Ovary (tissue), 9 donors: ENCODE data around the gene PCSK5. TPM values are rescaled to one million over a fixed set of nuclear protein-coding genes. Genes with fewer than 3 reads are reported as not detected.

ENCODE experiments used
- DNase-seq, 5 donors: peaks; one replicate each; pipeline ENCODE4 v3.0.0-alpha.2; 2019 to 2020
- H3K27ac ChIP-seq, 2 donors: fragments of 200-600 bp; one replicate each; pipeline versions ENCODE4 v1.5.1 to v1.8.0; 2019 to 2022
- H3K27me3 ChIP-seq: fragments of 200-600 bp; one replicate; pipeline ENCODE4 v1.8.0; 2022
- H3K36me3 ChIP-seq: fragments of 200-600 bp; sonication (generic); one replicate; pipeline ENCODE4 v1.5.1; 2019
- H3K4me1 ChIP-seq: one replicate; pipeline ENCODE4 v1.8.1; 2013; ENCODE audit warnings: mild to moderate bottlenecking, moderate library complexity; ENCODE audit not compliant: insufficient read depth
- H3K4me3 ChIP-seq: fragments of 200-600 bp; sonication (generic); one replicate; pipeline ENCODE4 v1.5.1; 2017
- H3K9me3 ChIP-seq, 2 donors: fragments of 200-600 bp in 1 of 2; sonication (generic) in 1 of 2; one replicate each; pipeline versions ENCODE4 v1.5.1 to v1.8.1; 2013 to 2019; ENCODE audit warnings: mild to moderate bottlenecking in 1 of 2, moderate library complexity in 1 of 2
- EP300 ChIP-seq: sonication (generic); formaldehyde crosslinking; IDR thresholded peaks from one replicate; pipeline ENCODE4 v1.6.1; 2017; ENCODE audit warnings: antibody characterized with exemption
- POLR2A ChIP-seq: fragments of 450-650 bp; IDR thresholded peaks from one replicate; pipeline ENCODE4 v1.6.1; 2017; ENCODE audit warnings: antibody characterized with exemption, mild to moderate bottlenecking, moderate library complexity
- WGBS, 3 donors: extraction: QIAGEN DNeasy Blood & Tissue Kit in 1 of 3; methylation state at CpG; one replicate each; pipeline versions ENCODE4 v1.1.5 to v1.1.7; 2013 to 2017; 5-methylcytosine and 5-hydroxymethylcytosine counted together
- intact Hi-C, 4 donors: fragments of 100-400 bp; cut with DNase I; formaldehyde crosslinking; loops; one replicate each; pipeline versions ENCODE4 v1.11.0 to v1.15.1; 2022 to 2023
- polyA plus RNA-seq, 2 donors: library from polyadenylated mRNA; stranded (reverse); fragments of 200-250 nt in 1 of 2; fragments of 350-450 nt in 1 of 2; fragmentation: Illumina TruSeq in 1 of 2; extraction: RNeasy Lipid Tissue Mini Kit (QIAGEN cat#74804) in 1 of 2; gene quantifications; one replicate each; pipeline ENCODE4 v1.2.3, GENCODE V29; 2013 to 2014
- total RNA-seq, 7 donors: library from RNA; depleted of rRNA in 2 of 7; stranded (reverse); fragments of >200 nt in 2 of 7; fragmentation: NEBNext Ultra II Directional in 3 of 7; extraction: Animal tissue kit (Norgen Biotek cat#: 25700) in 3 of 7; gene quantifications; one replicate each; pipeline versions ENCODE4 v1.1.0 to v1.2.4, GENCODE V29; 2016 to 2023
- TF ChIP-seq, protein P1 (sequence below), 3 donors: fragments of 450-650 bp in 2 of 3; fragments of 200-600 bp in 1 of 3; IDR thresholded peaks; one replicate each; pipeline versions ENCODE4 v1.5.1 to v1.8.0; 2016 to 2022; ENCODE audit warnings: antibody characterized with exemption in 3 of 3, mild to moderate bottlenecking in 1 of 3
- donor health status: DM: no; HTN: no; CAD: no; lungs with moderate emphysema.
- donor health status: DM: no; HTN: no; CAD: no.
- donor health status: Bipolar disorder and iron deficiency.
- donor health status: DM: yes; HTN: yes; CAD: no.
- donor health status: DM: no; HTN: no; CAD: no.
- donor health status: DM: yes; HTN: yes; CAD: no.

PCSK5 gene
- total and polyA plus RNA-seq, 9 donors, result 12.7 to 41.8 (median 28.3) TPM

DNA sequence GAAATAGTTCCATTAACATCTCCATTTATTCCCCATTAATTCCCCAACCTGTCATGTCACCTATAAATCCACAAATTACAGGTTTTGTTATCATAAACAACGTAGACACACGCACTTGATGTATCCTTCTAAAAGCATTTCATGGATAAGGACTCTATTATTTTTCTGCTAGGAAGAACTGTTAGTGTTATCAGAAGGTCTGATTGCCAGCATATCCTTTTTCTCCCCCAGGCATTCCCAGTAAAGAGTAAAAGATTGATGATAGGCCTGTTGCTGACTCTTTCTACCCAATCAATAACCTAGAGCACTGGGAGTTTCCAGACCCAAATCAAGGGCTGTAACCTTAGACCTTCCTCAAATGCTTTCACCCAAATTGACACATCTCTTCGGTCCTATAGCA lies 442.9 kb downstream of the PCSK5 start:
- TF ChIP-seq EP300 (no peak), POLR2A (no peak)
- TF ChIP-seq, protein P1, sequence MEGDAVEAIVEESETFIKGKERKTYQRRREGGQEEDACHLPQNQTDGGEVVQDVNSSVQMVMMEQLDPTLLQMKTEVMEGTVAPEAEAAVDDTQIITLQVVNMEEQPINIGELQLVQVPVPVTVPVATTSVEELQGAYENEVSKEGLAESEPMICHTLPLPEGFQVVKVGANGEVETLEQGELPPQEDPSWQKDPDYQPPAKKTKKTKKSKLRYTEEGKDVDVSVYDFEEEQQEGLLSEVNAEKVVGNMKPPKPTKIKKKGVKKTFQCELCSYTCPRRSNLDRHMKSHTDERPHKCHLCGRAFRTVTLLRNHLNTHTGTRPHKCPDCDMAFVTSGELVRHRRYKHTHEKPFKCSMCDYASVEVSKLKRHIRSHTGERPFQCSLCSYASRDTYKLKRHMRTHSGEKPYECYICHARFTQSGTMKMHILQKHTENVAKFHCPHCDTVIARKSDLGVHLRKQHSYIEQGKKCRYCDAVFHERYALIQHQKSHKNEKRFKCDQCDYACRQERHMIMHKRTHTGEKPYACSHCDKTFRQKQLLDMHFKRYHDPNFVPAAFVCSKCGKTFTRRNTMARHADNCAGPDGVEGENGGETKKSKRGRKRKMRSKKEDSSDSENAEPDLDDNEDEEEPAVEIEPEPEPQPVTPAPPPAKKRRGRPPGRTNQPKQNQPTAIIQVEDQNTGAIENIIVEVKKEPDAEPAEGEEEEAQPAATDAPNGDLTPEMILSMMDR (IDR thresholded peaks at IDR 0.05), result no peak
- H3K9me3 ChIP-seq, result no peaks in the 10 kb centered on the region
- H3K4me1 ChIP-seq, result no peaks in the 10 kb centered on the region
- H3K27me3 ChIP-seq, result no peaks in the 10 kb centered on the region
- intact Hi-C loops, result no loop called here
- no peak overlapping the region for H3K27ac ChIP-seq
- WGBS, 3 donors, result 66 to 68% (median 67%) methylated on average over 3 of the region's 3 CpGs
- H3K4me3 ChIP-seq, result no peak overlapping the region
- DNase-seq, result no peak
- H3K36me3 ChIP-seq, result no peaks in the 10 kb centered on the region

DNA sequence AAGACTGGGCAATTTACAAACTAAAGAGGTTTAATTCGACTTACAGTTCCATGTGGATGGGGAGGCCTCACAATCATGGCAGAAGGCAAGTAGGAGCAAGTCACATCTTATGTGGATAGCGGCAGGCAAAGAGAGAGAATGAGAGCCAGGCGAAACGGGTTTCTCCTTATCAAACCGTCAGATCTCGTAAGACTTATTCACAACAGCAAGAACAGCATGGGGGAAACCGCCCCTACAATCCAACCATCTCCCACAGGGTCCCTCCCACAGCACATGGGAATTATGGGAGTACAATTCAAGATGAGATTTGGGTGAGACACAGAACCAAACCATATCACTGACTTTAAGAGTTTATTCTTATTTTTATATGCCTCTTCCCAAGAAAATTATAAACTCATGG lies 443.5 kb downstream of the PCSK5 start:
- Histone ChIP-seq H3K36me3 (no peaks in the 10 kb centered on the region), H3K27ac (no peak overlapping the region), H3K4me3 (no peak overlapping the region), H3K9me3 (no peaks in the 10 kb centered on the region), H3K27me3 (no peaks in the 10 kb centered on the region), H3K4me1 (no peaks in the 10 kb centered on the region)
- WGBS, 3 donors, result 79 to 85% (median 80%) methylated on average over 7 of the region's 7 CpGs
- TF ChIP-seq, protein P1 (IDR thresholded peaks at IDR 0.05), result no peak
- TF ChIP-seq POLR2A (no peak), EP300 (no peak)
- no peak for DNase-seq
- intact Hi-C loops, result no loop called here

DNA sequence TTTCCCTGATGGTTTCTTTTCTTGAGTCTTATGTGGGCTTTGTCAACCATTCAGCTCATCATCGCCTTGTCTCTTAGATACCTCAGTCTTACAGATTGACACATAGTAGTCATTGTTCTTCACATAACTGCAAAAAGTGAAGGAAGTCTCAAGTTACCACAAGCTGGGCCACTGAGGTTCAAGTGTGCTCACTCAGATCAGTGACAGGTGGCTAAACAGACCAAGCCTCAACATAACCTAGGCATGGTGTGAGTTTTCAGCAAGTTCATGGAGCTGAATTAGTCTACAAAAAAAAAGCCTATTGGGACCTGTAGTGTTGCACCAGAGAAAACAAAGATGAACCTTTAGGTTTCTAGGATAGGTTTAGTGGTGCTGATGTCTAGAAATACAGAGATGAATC lies 445.6 kb downstream of the PCSK5 start:
- TF ChIP-seq EP300 (no peak), POLR2A (no peak)
- TF ChIP-seq, protein P1 (IDR thresholded peaks at IDR 0.05), result no peak
- Histone ChIP-seq H3K4me1 (no peaks in the 10 kb centered on the region), H3K9me3 (no peaks in the 10 kb centered on the region), H3K4me3 (no peak overlapping the region), H3K27me3 (no peaks in the 10 kb centered on the region), H3K27ac (no peak overlapping the region), H3K36me3 (no peaks in the 10 kb centered on the region)
- WGBS, 3 donors, result 90 to 98% (median 97%) methylated on average over 1 of the region's 1 CpG
- DNase-seq, result no peak
- intact Hi-C loops, result no loop called here

DNA sequence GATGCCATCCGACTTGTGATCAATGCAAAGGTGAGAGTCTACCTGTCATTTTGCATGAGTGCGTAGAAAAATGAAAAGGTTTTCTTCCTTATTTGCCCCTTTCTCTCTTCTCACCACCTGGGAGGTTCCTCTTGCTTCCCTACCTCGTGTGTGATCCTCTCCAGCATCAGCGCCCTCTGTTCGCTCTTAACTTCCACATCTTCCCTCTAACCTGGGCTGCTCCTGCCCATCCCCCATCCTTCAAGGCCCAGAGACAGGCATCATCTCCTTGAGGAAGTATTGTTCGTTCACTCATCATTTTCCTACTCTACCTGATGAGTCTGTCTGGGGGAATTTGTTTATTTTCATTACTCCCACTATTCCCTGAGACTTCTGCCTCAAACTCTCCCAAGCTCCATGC lies 447.9 kb downstream of the PCSK5 start:
- WGBS, 3 donors, result 82 to 94% (median 83%) methylated on average over 6 of the region's 6 CpGs
- no peak overlapping the region for H3K4me3 ChIP-seq
- no peak for DNase-seq

More for the DNA sequence above, 447.9 kb downstream of the PCSK5 start:
- intact Hi-C loops, result no loop called here
- no peaks in the 10 kb centered on the region for H3K27me3 ChIP-seq
- no peak overlapping the region for H3K27ac ChIP-seq
- H3K9me3 ChIP-seq, result no peaks in the 10 kb centered on the region
- no peaks in the 10 kb centered on the region for H3K36me3 ChIP-seq
- H3K4me1 ChIP-seq, result no peaks in the 10 kb centered on the region
- TF ChIP-seq POLR2A (no peak), EP300 (no peak)
- TF ChIP-seq, protein P1 (IDR thresholded peaks at IDR 0.05), result no peak
